Erythroblast (primary cell): ENCODE measurements around the gene DMD.

ENCODE experiments used
- GATA1 ChIP-seq: IDR thresholded peaks from 2 replicates; pipeline ENCODE4 v1.6.1; 2011; ENCODE audit warnings: low read depth, mild to moderate bottlenecking, control low read depth, low read length, moderate library complexity
- POLR2A ChIP-seq: IDR thresholded peaks from 2 replicates; pipeline ENCODE4 v1.6.1; 2011; ENCODE audit warnings: mild to moderate bottlenecking, low read length

- TF ChIP-seq POLR2A (no peak), GATA1 (no peak)
Measured at GRCh38 chrX:32995427-32995826, 215.9 kb downstream of the DMD start.
